A549 (cell line): ENCODE measurements around the gene SUPT3H. TPM values are rescaled to one million over a fixed set of nuclear protein-coding genes. Genes with fewer than 3 reads are reported as not detected.

Experiments
- ATAC-seq, 2 experiments: fragments of 200-7000 bp in 1 of 2; fragments of >200 bp in 1 of 2; cut with Nextera tagmentation in 1 of 2; cut with Tn5 transposase in 1 of 2; 3 replicates each; pipeline versions ENCODE4 v1.8.0 to v1.9.1; 2018 to 2020; ENCODE audit warnings: mild to moderate bottlenecking in 1 of 2, moderate library complexity in 1 of 2
- CTCF ChIA-PET: fragments of 300-600 bp; sonication (Branson Sonifier 250); formaldehyde crosslinking; extraction: SDS; loops from one replicate; lab custom pipeline; 2021; ENCODE audit warnings: antibody characterized with exemption, inconsistent platforms; lab: Yijun Ruan, JAX
- POLR2A ChIA-PET: fragments of 350-600 bp; formaldehyde crosslinking; extraction: SDS; loops from one replicate; lab custom pipeline; 2021; ENCODE audit warnings: antibody characterized with exemption, inconsistent platforms; lab: Yijun Ruan, JAX
- DNase-seq, 2 experiments: peaks; one replicate each; pipeline versions ENCODE4 v3.0.0 to v3.0.0-alpha.2; 2011 to 2016; ENCODE audit warnings: low read depth in 1 of 2, low spot score in 1 of 2
- FAIRE-seq: peaks from 2 replicates; lab custom pipeline; 2011; peaks lifted over from hg19 to GRCh38; lab: Jason Lieb, UNC
- H3K27ac ChIP-seq, 2 experiments: fragments of >200 bp; sonication (Bioruptor Twin); formaldehyde crosslinking; 3 replicates each; pipeline ENCODE4 v1.5.1; 2016 to 2017
- H3K4me1 ChIP-seq: fragments of >200 bp; sonication (Bioruptor Twin); formaldehyde crosslinking; 3 replicates; pipeline ENCODE4 v1.6.1; 2016
- H3K4me2 ChIP-seq: fragments of >200 bp; sonication (Bioruptor Twin); formaldehyde crosslinking; 3 replicates; pipeline ENCODE4 v1.6.1; 2016
- H3K4me3 ChIP-seq: fragments of >200 bp; sonication (Bioruptor Twin); formaldehyde crosslinking; 3 replicates; pipeline ENCODE4 v1.5.1; 2016
- H3K9me3 ChIP-seq: fragments of >200 bp; sonication (Bioruptor Twin); formaldehyde crosslinking; 3 replicates; pipeline ENCODE4 v1.6.1; 2016
- CBX8 ChIP-seq: fragments of 200-600 bp; sonication (generic); IDR thresholded peaks from 2 replicates; pipeline ENCODE4 v1.6.1; 2016
- CHD2 ChIP-seq: fragments of 150-350 bp; IDR thresholded peaks from 2 replicates; pipeline ENCODE4 v1.6.1; 2014; ENCODE audit warnings: low read length; ENCODE audit not compliant: partially characterized antibody
- ESRRA ChIP-seq: fragments of 150-350 bp; IDR thresholded peaks from 2 replicates; pipeline ENCODE4 v1.6.1; 2014; ENCODE audit warnings: mild to moderate bottlenecking, low read length, borderline replicate concordance
- FOSB ChIP-seq: fragments of 250-450 bp; sonication (Bioruptor Pico); IDR thresholded peaks from 2 replicates; pipeline ENCODE4 v1.5.0; 2020; ENCODE audit warnings: mild to moderate bottlenecking, moderate library complexity
- HOXB5 ChIP-seq: fragments of 250-450 bp; sonication (Bioruptor Pico); IDR thresholded peaks from 2 replicates; pipeline ENCODE4 v1.5.0; 2020; ENCODE audit warnings: mild to moderate bottlenecking, moderate library complexity
- JUN ChIP-seq, 2 experiments: fragments of >200 bp; sonication (Bioruptor Twin); formaldehyde crosslinking; IDR thresholded peaks; 2 replicates in 1 of 2; 3 replicates in 1 of 2; pipeline ENCODE4 v1.6.1; 2016 to 2017
- KDM5A ChIP-seq: fragments of 200-600 bp; sonication (generic); IDR thresholded peaks from 2 replicates; pipeline ENCODE4 v1.6.1; 2016; ENCODE audit warnings: antibody characterized with exemption, mild to moderate bottlenecking
- NR3C1 ChIP-seq: fragments of >200 bp; sonication (Bioruptor Twin); formaldehyde crosslinking; IDR thresholded peaks from 3 replicates; pipeline ENCODE4 v1.6.1; 2017
- RAD21 ChIP-seq, 2 experiments: fragments of >200 bp in 1 of 2; sonication (Bioruptor Twin) in 1 of 2; formaldehyde crosslinking in 1 of 2; IDR thresholded peaks in 1 of 2; conservative IDR thresholded peaks in 1 of 2; 2 replicates in 1 of 2; 3 replicates in 1 of 2; pipeline ENCODE4 v1.6.1; 2012 to 2018; ENCODE audit warnings: inconsistent platforms in 1 of 2
- RCOR1 ChIP-seq: fragments of 150-350 bp; IDR thresholded peaks from 2 replicates; pipeline ENCODE4 v1.6.1; 2014; ENCODE audit warnings: antibody characterized with exemption, low read length, low read depth
- RNF2 ChIP-seq: fragments of 200-600 bp; sonication (generic); IDR thresholded peaks from 2 replicates; pipeline ENCODE4 v1.6.1; 2016; ENCODE audit warnings: low read depth, mild to moderate bottlenecking, antibody characterized with exemption, moderate library complexity, borderline replicate concordance
- ZFP36 ChIP-seq: fragments of 450-650 bp; IDR thresholded peaks from 2 replicates; pipeline ENCODE4 v1.6.1; 2014; ENCODE audit warnings: borderline replicate concordance; ENCODE audit not compliant: partially characterized antibody
- ZNF302 ChIP-seq: fragments of 250-450 bp; sonication (Bioruptor Pico); IDR thresholded peaks from 2 replicates; pipeline ENCODE4 v1.9.0; 2021; ENCODE audit warnings: inconsistent platforms, mild to moderate bottlenecking, moderate library complexity
- ZSCAN20 ChIP-seq: fragments of 250-450 bp; sonication (Bioruptor Pico); IDR thresholded peaks from 2 replicates; pipeline ENCODE4 v1.8.0; 2022; ENCODE audit warnings: mild to moderate bottlenecking, moderate library complexity
- WGBS: methylation state at CpG from one replicate; pipeline ENCODE4 v1.1.6; 2017; ENCODE audit errors: missing lambda C conversion rate; 5-methylcytosine and 5-hydroxymethylcytosine counted together
- polyA plus RNA-seq, 4 experiments: library from polyadenylated mRNA; depleted of rRNA in 3 of 4; stranded (reverse); fragments of >200 nt; fragmentation: RNase III in 1 of 4; extraction: RNeasy Plus Mini Kit Qiagen cat#74134 plus additional on column Dnase treatment in 1 of 4; gene quantifications; 2 replicates in 3 of 4; 3 replicates in 1 of 4; pipeline ENCODE4 v1.2.3, GENCODE V29; 2011 to 2017
- TF ChIP-seq, protein P1 (sequence below): fragments of >200 bp; sonication (Bioruptor Twin); formaldehyde crosslinking; IDR thresholded peaks from 3 replicates; pipeline ENCODE4 v1.6.1; 2016
- TF ChIP-seq, protein P2 (sequence below): IDR thresholded peaks from 2 replicates; pipeline ENCODE4 v1.6.1; 2012
- TF ChIP-seq, protein P3 (sequence below): fragments of 250-450 bp; sonication (Bioruptor Pico); IDR thresholded peaks from 2 replicates; pipeline ENCODE4 v1.5.0; 2020; ENCODE audit warnings: low read depth, mild to moderate bottlenecking, moderate library complexity

SUPT3H gene
- polyA plus RNA-seq, 2 of the 4 experiments (the other 2 are of a cell fraction) = 4.3 to 6.2 TPM

DNA sequence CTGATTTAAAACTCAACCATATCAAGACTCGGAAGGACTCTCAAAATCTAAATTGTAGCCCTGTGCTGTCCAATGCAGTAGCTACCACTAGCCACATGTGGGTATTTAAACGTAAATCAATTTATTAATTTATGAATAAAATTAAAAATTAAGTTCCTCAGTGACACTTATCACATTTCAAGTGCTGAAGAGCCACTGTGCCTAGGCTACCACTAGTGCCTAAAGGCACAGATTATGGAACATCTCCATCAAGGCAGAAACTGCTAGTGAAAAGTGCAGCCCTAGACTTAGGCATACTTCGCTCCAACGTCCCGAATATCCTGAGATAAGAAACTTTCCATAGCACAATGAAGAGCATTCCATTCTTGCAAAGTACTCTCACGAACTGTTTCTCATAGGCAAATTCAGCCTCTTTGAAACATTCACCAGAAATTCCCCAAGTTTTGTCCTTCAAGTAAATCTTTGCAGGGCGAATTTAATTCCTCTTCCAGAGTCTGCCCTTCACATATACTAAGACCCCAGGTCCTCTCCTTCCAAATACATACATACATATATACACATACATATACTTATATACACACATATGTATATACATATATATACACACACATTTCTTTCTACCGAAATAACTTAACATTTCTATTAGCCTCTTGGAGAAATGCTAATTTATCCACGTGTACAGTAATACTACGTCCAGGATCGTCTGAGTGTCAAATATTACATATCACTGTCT, 1.3 kb downstream of the SUPT3H start:
- POLR2A ChIA-PET = interaction anchor here (0.6 kb wide), 1 partner anchor 168 kb away, joined by 3 read pairs; no protein-coding TSS in a partner anchor
- peaks cover 8% of the 10 kb centered on the region; the same call in 1 of the 3 replicates for H3K4me1 ChIP-seq
- WGBS = 57% methylated on average over 11 of the region's 11 CpGs
- TF ChIP-seq KDM5A = no peak
- TF ChIP-seq NR3C1 = no peak
- no peak for TF ChIP-seq ESRRA
- TF ChIP-seq RCOR1 = no peak
- no peak for TF ChIP-seq RAD21 (conservative IDR thresholded peaks at IDR 0.05 in 1 of 2, IDR thresholded peaks at IDR 0.05 in 1 of 2)
- TF ChIP-seq HOXB5 (CRISPR knock-in tag) = no peak
- no peak for TF ChIP-seq JUN (IDR thresholded peaks at IDR 0.05)
- peak overlapping the region; percentile 97 to 99 for H3K27ac ChIP-seq
- peak overlapping the region; percentile 72 for H3K4me3 ChIP-seq
- no peak for ATAC-seq
- CTCF ChIA-PET = interaction anchor here (0.7 to 1.5 kb wide), 2 partner anchors 124 to 721 kb away, joined by 4 to 5 read pairs; no protein-coding TSS in a partner anchor
- peak overlapping the region; percentile 84 for H3K4me2 ChIP-seq
- H3K9me3 ChIP-seq = no peaks in the 10 kb centered on the region
- DNase-seq = no peak
- no peak for FAIRE-seq

DNA sequence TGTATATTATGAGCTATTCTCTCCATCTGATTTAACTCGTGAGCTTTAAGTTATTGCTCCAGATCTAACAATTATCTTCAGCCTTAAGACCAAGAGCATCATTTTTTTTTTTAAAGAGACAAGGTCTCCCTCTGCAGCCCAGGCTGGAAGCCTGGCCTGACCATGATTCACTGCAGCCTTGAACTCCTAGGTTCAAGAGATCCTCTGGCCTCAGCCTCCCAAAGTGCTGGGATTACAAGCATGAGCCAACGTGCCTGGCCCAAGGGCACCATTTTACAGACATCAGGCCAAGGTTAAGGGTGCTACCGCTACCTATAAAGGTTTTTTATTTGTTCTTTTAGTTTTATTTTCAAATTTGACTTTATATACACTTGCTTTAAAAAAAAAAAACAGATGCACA, 2.3 kb downstream of the SUPT3H start:
- peaks cover 8% of the 10 kb centered on the region; the same call in 1 of the 3 replicates for H3K4me1 ChIP-seq
- no peaks in the 10 kb centered on the region for H3K9me3 ChIP-seq
- H3K4me3 ChIP-seq = no peak overlapping the region
- POLR2A ChIA-PET = no interaction called here
- TF ChIP-seq RNF2 = no peak
- TF ChIP-seq ZNF302 (CRISPR knock-in tag) = no peak
- TF ChIP-seq, protein P1, sequence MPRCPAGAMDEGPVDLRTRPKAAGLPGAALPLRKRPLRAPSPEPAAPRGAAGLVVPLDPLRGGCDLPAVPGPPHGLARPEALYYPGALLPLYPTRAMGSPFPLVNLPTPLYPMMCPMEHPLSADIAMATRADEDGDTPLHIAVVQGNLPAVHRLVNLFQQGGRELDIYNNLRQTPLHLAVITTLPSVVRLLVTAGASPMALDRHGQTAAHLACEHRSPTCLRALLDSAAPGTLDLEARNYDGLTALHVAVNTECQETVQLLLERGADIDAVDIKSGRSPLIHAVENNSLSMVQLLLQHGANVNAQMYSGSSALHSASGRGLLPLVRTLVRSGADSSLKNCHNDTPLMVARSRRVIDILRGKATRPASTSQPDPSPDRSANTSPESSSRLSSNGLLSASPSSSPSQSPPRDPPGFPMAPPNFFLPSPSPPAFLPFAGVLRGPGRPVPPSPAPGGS = no peak
- TF ChIP-seq, all 56 proteins: peak for 0
- no peak for ATAC-seq
- WGBS = 87% methylated on average over 3 of the region's 3 CpGs
- CTCF ChIA-PET = interaction anchor here (0.6 to 1.5 kb wide), 3 partner anchors 16 to 720 kb away, joined by 3 to 5 read pairs (median 4); no protein-coding TSS in a partner anchor
- Histone ChIP-seq H3K27ac (no peak overlapping the region), H3K4me2 (no peak overlapping the region)
- DNase-seq = no peak
- FAIRE-seq = no peak

DNA sequence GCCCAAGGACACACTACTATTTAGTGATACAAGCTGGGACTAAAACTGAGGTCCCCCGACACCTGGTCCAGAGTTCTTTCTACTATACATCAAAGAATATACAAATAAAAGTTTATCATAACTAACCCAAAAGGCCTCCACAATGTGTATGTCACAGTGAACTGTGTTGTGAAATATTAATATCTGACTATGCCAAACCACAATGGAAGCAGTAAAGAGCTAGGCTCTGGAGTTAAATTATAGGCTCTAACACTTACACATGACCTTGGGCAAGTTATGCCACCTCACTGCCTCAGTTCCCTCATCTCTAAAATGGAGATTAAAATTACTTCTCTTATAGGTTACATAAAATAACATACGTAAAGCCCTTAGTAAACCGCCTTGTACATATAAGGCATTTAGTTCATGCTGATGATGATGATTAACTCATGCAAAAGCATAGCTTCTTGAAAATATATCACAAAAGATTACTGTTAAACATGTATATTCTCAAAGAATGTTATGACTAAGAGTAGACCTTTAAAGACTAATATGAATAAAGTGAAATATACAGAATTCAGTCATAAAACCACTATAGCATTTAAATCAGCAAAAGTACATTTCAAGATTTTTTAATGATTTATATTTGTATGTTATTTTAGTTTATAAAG, 5.7 kb downstream of the SUPT3H start:
- FAIRE-seq (no peak), DNase-seq (no peak), ATAC-seq (no peak)
- H3K4me2 ChIP-seq = no peak overlapping the region
- no peak for TF ChIP-seq FOSB (CRISPR knock-in tag)
- no peak for TF ChIP-seq ZNF302 (CRISPR knock-in tag)
- TF ChIP-seq, protein P2, sequence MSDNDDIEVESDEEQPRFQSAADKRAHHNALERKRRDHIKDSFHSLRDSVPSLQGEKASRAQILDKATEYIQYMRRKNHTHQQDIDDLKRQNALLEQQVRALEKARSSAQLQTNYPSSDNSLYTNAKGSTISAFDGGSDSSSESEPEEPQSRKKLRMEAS = no peak
- no peak for TF ChIP-seq NR3C1
- no peak for TF ChIP-seq ZFP36
- no peak for TF ChIP-seq ZSCAN20 (CRISPR knock-in tag)
- TF ChIP-seq, protein P3, sequence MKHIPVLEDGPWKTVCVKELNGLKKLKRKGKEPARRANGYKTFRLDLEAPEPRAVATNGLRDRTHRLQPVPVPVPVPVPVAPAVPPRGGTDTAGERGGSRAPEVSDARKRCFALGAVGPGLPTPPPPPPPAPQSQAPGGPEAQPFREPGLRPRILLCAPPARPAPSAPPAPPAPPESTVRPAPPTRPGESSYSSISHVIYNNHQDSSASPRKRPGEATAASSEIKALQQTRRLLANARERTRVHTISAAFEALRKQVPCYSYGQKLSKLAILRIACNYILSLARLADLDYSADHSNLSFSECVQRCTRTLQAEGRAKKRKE (CRISPR knock-in tag) = no peak
- no peak for TF ChIP-seq CHD2
- no peak for TF ChIP-seq CBX8
- H3K4me1 ChIP-seq = 0 out of 3 replicates have a peak, but pooled peaks cover 4% of the 10 kb centered on the region
- ChIA-PET POLR2A (no interaction called here), CTCF (interaction anchor here (0.6 to 1.6 kb wide), 2 partner anchors 343 to 426 kb away, joined by 3 to 5 read pairs; no protein-coding TSS in a partner anchor)
- WGBS = 89% methylated on average over 3 of the region's 3 CpGs
- H3K27ac ChIP-seq = no peak overlapping the region
- no peak overlapping the region for H3K4me3 ChIP-seq
- H3K9me3 ChIP-seq = no peaks in the 10 kb centered on the region
